ENCODE measurements around the gene DAP.

DAP gene

GRCh38 chr5:10735569-10736276, 25.3 kb downstream of the DAP start:
- H3K4me3 Mint-ChIP-seq, result no peak overlapping the region
- H3K4me1 Mint-ChIP-seq (ENCODE audit: low read depth in 2 of 2), result peaks cover 16 to 19% of the 10 kb centered on the region in 2 donors
- H3K9me3 Mint-ChIP-seq, result no peaks in the 10 kb centered on the region
- peak; percentile 53 for ATAC-seq (replicated peaks)
- DNase-seq, result no peak
- H3K27ac Mint-ChIP-seq, result peak overlapping the region in 1 of 2 donors; percentile 14
- no peaks in the 10 kb centered on the region for H3K27me3 Mint-ChIP-seq
- peaks cover 13% of the 10 kb centered on the region for H3K36me3 Mint-ChIP-seq (ENCODE audit: insufficient read depth)

- ATAC-seq (replicated peaks) (no peak), DNase-seq (no peak)
- Mint-ChIP-seq H3K4me1 (ENCODE audit: low read depth in 2 of 2) (peaks cover 16 to 19% of the 10 kb centered on the region in 2 donors), H3K36me3 (ENCODE audit: insufficient read depth) (peaks cover 13% of the 10 kb centered on the region), H3K27me3 (no peaks in the 10 kb centered on the region), H3K4me3 (no peak overlapping the region), H3K9me3 (no peaks in the 10 kb centered on the region), H3K27ac (peak overlapping the region in 1 of 2 donors; percentile 14)
These were observed 26.1 kb downstream of the DAP start for GRCh38 chr5:10734832-10735523.

GRCh38 chr5:10734037-10734709, 26.9 kb downstream of the DAP start:
- H3K9me3 Mint-ChIP-seq, result no peaks in the 10 kb centered on the region
- H3K4me3 Mint-ChIP-seq, result no peak overlapping the region
- H3K27me3 Mint-ChIP-seq, result no peaks in the 10 kb centered on the region
- H3K4me1 Mint-ChIP-seq (ENCODE audit: low read depth in 2 of 2), result peaks cover 23 to 25% of the 10 kb centered on the region in 2 donors
- ATAC-seq (replicated peaks) (no peak), DNase-seq (no peak)
- peaks cover 9% of the 10 kb centered on the region for H3K36me3 Mint-ChIP-seq (ENCODE audit: insufficient read depth)
- no peak overlapping the region for H3K27ac Mint-ChIP-seq

GRCh38 chr5:10733426-10733825, 27.6 kb downstream of the DAP start:
- H3K4me3 Mint-ChIP-seq, result no peak overlapping the region
- H3K9me3 Mint-ChIP-seq, result no peaks in the 10 kb centered on the region
- H3K27ac Mint-ChIP-seq, result no peak overlapping the region
- peaks cover 25 to 27% of the 10 kb centered on the region in 2 donors for H3K4me1 Mint-ChIP-seq (ENCODE audit: low read depth in 2 of 2)
- H3K27me3 Mint-ChIP-seq, result no peaks in the 10 kb centered on the region
- ATAC-seq (replicated peaks), result no peak
- H3K36me3 Mint-ChIP-seq (ENCODE audit: insufficient read depth), result peaks cover 3% of the 10 kb centered on the region
- no peak for DNase-seq

- H3K27ac Mint-ChIP-seq, result peak overlapping the region in 1 of 2 donors; percentile 62
- no peak overlapping the region for H3K4me3 Mint-ChIP-seq
- peaks cover 25 to 33% of the 10 kb centered on the region in 2 donors for H3K4me1 Mint-ChIP-seq (ENCODE audit: low read depth in 2 of 2)
- no peaks in the 10 kb centered on the region for H3K9me3 Mint-ChIP-seq
- no peaks in the 10 kb centered on the region for H3K27me3 Mint-ChIP-seq
- no peaks in the 10 kb centered on the region for H3K36me3 Mint-ChIP-seq (ENCODE audit: insufficient read depth)
- ATAC-seq (replicated peaks) (no peak), DNase-seq (no peak)
These were observed 29.1 kb downstream of the DAP start for GRCh38 chr5:10731913-10732312.

GRCh38 chr5:10730043-10730351, 31.0 kb downstream of the DAP start:
- Mint-ChIP-seq H3K9me3 (no peaks in the 10 kb centered on the region), H3K27ac (peak overlapping the region in 1 of 2 donors; percentile 18), H3K27me3 (no peaks in the 10 kb centered on the region), H3K36me3 (ENCODE audit: insufficient read depth) (peaks cover 6% of the 10 kb centered on the region), H3K4me3 (no peak overlapping the region), H3K4me1 (ENCODE audit: low read depth in 2 of 2) (peaks cover 24% of the 10 kb centered on the region in 2 donors)
- no peak for DNase-seq
- ATAC-seq (replicated peaks), result no peak

DNA sequence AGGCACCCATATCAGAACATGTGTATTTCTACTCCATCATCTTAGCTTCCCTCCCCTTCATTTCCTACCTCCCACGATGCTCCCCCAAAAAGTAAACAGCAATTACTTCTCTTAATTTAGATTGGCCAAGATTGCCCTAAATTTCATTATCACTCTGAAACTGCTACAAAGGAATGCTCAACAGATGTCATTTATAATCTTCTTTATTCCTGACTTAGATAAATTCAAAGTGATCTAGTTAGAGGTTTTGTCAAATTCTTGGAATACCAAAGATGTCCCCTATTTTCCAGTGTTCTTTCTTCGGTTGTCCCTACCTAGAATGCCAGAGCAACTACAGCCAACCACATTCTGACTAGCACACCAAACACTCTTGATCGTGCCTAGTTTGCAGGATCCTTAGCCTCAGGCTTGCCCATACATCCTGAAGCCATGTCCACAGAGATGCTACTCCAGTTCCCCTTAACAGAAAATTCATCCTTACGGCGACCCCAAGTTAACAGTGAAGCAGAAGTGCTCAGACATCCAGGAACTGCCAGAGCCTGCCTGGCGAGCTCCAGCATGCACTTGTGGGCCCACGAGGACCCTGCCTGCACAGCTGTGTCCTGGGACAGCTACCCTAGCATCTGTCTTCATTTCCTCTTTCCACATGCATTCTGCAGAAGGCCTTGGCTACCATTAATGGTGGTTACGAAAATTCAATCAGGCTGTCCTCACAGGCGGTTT, 31.6 kb downstream of the DAP start:
- Mint-ChIP-seq H3K4me1 (ENCODE audit: low read depth in 2 of 2) (peaks cover 21 to 24% of the 10 kb centered on the region in 2 donors), H3K27me3 (no peaks in the 10 kb centered on the region)
- ATAC-seq (replicated peaks), result no peak

DNA sequence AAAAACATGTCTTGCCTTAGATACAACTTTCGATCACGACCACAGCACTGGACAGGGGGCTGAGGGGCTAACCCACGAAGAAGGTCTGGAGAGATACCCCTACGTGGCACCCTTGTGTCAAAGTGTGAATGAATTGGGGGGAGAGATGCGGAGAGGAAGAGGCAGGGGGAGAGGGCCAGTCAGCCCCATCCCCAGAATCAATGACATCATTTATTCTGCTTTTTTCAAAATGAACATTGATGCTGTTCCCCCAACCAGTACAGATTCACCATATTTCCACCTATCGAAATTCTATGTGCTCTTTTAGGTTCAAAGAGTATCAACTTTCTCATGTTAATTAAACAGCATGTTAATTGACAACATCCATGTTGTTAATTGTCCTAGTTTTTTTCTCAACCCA, 32.4 kb downstream of the DAP start:
- Mint-ChIP-seq H3K9me3 (no peaks in the 10 kb centered on the region), H3K27me3 (no peaks in the 10 kb centered on the region), H3K36me3 (ENCODE audit: insufficient read depth) (peaks cover 7% of the 10 kb centered on the region), H3K27ac (peak overlapping the region in 1 of 2 donors; percentile 27), H3K4me3 (no peak overlapping the region), H3K4me1 (ENCODE audit: low read depth in 2 of 2) (peaks cover 19% of the 10 kb centered on the region in 2 donors)
- ATAC-seq (replicated peaks) (no peak), DNase-seq (no peak)

More for the DNA sequence above, 31.6 kb downstream of the DAP start:
- H3K36me3 Mint-ChIP-seq (ENCODE audit: insufficient read depth), result peaks cover 7% of the 10 kb centered on the region
- DNase-seq, result no peak
- H3K4me3 Mint-ChIP-seq, result no peak overlapping the region
- H3K27ac Mint-ChIP-seq, result peak overlapping the region; percentile 18 to 41
- H3K9me3 Mint-ChIP-seq, result no peaks in the 10 kb centered on the region

GRCh38 chr5:10727861-10728260, 33.2 kb downstream of the DAP start:
- Mint-ChIP-seq H3K4me1 (ENCODE audit: low read depth in 2 of 2) (peaks cover 19 to 22% of the 10 kb centered on the region in 2 donors), H3K36me3 (ENCODE audit: insufficient read depth) (peaks cover 7% of the 10 kb centered on the region), H3K27ac (peak overlapping the region in 1 of 2 donors; percentile 27), H3K9me3 (no peaks in the 10 kb centered on the region), H3K27me3 (no peaks in the 10 kb centered on the region), H3K4me3 (no peak overlapping the region)
- DNase-seq, result no peak
- no peak for ATAC-seq (replicated peaks)

DNA sequence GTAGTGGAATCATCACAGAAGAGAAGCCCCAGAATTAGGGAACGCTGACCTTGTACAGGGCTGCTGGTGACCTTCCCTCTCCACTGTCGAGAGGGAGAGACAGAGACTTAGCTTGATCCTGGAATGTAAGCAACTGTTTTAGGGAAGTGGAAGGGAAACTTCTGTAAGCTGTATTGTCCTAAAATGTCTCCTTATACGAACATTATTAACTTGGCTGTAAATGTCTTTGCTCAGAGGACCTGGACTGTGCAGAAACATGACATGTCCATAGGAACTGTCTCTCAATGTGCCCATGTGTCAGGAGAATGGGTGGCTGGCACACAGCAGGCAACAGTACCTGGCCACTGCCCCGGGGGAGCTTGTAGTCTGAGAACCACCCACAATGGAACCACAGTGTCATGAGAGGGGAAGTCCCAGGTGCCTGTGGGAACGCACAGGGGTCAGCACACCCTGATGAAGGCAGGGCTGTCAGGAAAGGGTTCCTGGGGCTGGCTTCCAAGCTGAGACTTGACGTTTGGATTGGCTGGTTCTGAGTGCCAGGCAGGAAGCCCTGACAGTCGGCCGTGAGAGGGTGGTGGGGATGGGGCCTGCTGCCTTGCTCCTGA, 34.0 kb downstream of the DAP start:
- H3K36me3 Mint-ChIP-seq (ENCODE audit: insufficient read depth), result peaks cover 7% of the 10 kb centered on the region
- H3K27ac Mint-ChIP-seq, result peak overlapping the region in 1 of 2 donors; percentile 27
- ATAC-seq (replicated peaks) (peak; percentile 66), DNase-seq (no peak)
- H3K9me3 Mint-ChIP-seq, result no peaks in the 10 kb centered on the region
- no peak overlapping the region for H3K4me3 Mint-ChIP-seq
- peaks cover 20 to 25% of the 10 kb centered on the region in 2 donors for H3K4me1 Mint-ChIP-seq (ENCODE audit: low read depth in 2 of 2)
- no peaks in the 10 kb centered on the region for H3K27me3 Mint-ChIP-seq

DNA sequence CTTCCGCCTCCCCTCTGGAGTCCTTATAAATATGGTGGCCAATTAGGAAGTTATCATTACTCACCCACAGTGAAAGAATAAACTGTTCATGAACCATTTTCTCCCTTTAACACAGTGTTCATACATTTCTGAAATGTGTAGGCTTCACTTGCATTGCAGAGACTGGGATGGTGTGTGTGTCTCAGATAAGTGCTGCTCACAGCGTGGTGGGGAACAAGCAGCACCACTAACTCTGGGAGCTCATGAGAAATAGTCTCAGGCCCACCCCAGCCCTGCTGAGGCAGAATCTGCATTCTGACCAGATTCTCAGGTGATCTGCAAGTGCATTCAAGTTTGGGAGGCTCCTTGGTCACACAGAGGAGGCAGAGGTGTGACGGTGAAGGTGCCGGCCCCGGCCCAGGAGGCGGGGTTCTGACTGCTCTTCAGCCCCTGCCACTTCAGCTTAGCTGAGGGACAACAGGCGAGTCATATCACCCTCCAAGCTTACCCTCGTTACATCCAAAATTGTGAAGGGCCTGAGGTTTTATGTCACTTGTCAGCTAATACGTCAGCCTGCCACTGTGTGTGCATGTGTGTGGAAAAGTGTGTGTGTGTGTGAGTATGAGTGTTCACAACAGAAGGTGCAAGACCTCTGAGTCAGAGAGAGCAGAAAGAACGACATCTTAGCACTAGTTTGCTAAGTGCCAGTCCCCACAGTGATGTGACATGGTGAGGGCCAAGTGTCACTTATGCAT, 34.7 kb downstream of the DAP start:
- DNase-seq (no peak), ATAC-seq (replicated peaks) (no peak)
- Mint-ChIP-seq H3K4me1 (ENCODE audit: low read depth in 2 of 2) (peaks cover 24 to 27% of the 10 kb centered on the region in 2 donors), H3K27ac (peak overlapping the region in 1 of 2 donors; percentile 27), H3K4me3 (no peak overlapping the region), H3K27me3 (no peaks in the 10 kb centered on the region), H3K36me3 (ENCODE audit: insufficient read depth) (peaks cover 7% of the 10 kb centered on the region), H3K9me3 (no peaks in the 10 kb centered on the region)

GRCh38 chr5:10725636-10726035, 35.4 kb downstream of the DAP start:
- Mint-ChIP-seq H3K27ac (no peak overlapping the region), H3K4me1 (ENCODE audit: low read depth in 2 of 2) (peaks cover 27% of the 10 kb centered on the region in 2 donors)
- no peak for ATAC-seq (replicated peaks)

More at GRCh38 chr5:10725636-10726035, 35.4 kb downstream of the DAP start:
- no peak overlapping the region for H3K4me3 Mint-ChIP-seq
- no peaks in the 10 kb centered on the region for H3K27me3 Mint-ChIP-seq
- H3K9me3 Mint-ChIP-seq, result no peaks in the 10 kb centered on the region
- DNase-seq, result no peak
- peaks cover 7% of the 10 kb centered on the region for H3K36me3 Mint-ChIP-seq (ENCODE audit: insufficient read depth)
